Kidney (tissue), 14 donors: ENCODE data around the gene B3GALT5. TPM values are rescaled to one million over a fixed set of nuclear protein-coding genes. Genes with fewer than 3 reads are reported as not detected.

Experiments
- DNase-seq, 5 donors: peaks; one replicate each; pipeline ENCODE4 v3.0.0-alpha.2; 2013 to 2020
- FAIRE-seq: peaks from 2 replicates; lab custom pipeline; 2012; peaks lifted over from hg19 to GRCh38; lab: Jason Lieb, UNC
- H3K27ac ChIP-seq, 2 donors: one replicate each; pipeline ENCODE4 v1.7.0; 2013; ENCODE audit warnings: low read depth in 2 of 2, low read length in 2 of 2, inconsistent platforms in 1 of 2
- H3K27me3 ChIP-seq: one replicate; pipeline ENCODE4 v1.7.1; 2013; ENCODE audit warnings: low read length, inconsistent platforms; ENCODE audit not compliant: control insufficient read depth, insufficient read depth
- H3K36me3 ChIP-seq, 3 donors: one replicate each; pipeline versions ENCODE4 v1.7.0 to v1.7.1; 2013; ENCODE audit warnings: low read length in 3 of 3, control low read depth in 1 of 3, inconsistent platforms in 1 of 3; ENCODE audit not compliant: insufficient read depth in 3 of 3, control insufficient read depth in 2 of 3
- H3K4me1 ChIP-seq, 3 donors: one replicate each; pipeline versions ENCODE4 v1.7.0 to v1.7.1; 2013; ENCODE audit warnings: low read length in 3 of 3, inconsistent platforms in 1 of 3, low read depth in 1 of 3; ENCODE audit not compliant: control insufficient read depth in 2 of 3, insufficient read depth in 2 of 3
- H3K4me3 ChIP-seq, 3 donors: one replicate each; pipeline versions ENCODE4 v1.7.0 to v1.8.1; 2013; ENCODE audit warnings: low read length in 3 of 3, control low read depth in 1 of 3, inconsistent platforms in 1 of 3
- H3K9ac ChIP-seq, 3 donors: one replicate each; pipeline versions ENCODE4 v1.7.0 to v1.7.1; 2013; ENCODE audit warnings: low read length in 3 of 3, control low read depth in 1 of 3, inconsistent platforms in 1 of 3
- H3K9me3 ChIP-seq, 3 donors: one replicate each; pipeline versions ENCODE4 v1.7.0 to v1.7.1; 2013; ENCODE audit warnings: low read length in 3 of 3, control low read depth in 1 of 3, inconsistent platforms in 1 of 3; ENCODE audit not compliant: control insufficient read depth in 2 of 3, insufficient read depth in 1 of 3
- intact Hi-C: fragments of 100-400 bp; cut with DNase I; formaldehyde crosslinking; loops from one replicate; pipeline ENCODE4 v1.11.1; 2022
- polyA plus RNA-seq: library from polyadenylated mRNA; stranded (reverse); fragments of 350-450 nt; fragmentation: Illumina TruSeq; extraction: RNeasy Lipid Tissue Mini Kit (QIAGEN cat#74804); gene quantifications from one replicate; pipeline ENCODE4 v1.2.3, GENCODE V29; 2014; ENCODE audit warnings: low read depth, low replicate concordance; ENCODE audit not compliant: insufficient read depth
- total RNA-seq: library from RNA; stranded (reverse); fragmentation: NEBNext Ultra II Directional; extraction: Animal tissue kit (Norgen Biotek cat#: 25700); gene quantifications from one replicate; pipeline ENCODE4 v1.2.1, GENCODE V29; 2021
- TF ChIP-seq, protein P1 (sequence below): IDR thresholded peaks from 3 replicates; pipeline ENCODE4 v1.5.1; 2012; ENCODE audit warnings: mild to moderate bottlenecking, moderate library complexity, borderline replicate concordance; ENCODE audit not compliant: insufficient read depth; ENCODE audit errors: extremely low read depth
- donor health status: control.
- donor health status: control.
- donor health status: control.
- donor health status: control.
- donor health status: control.
- donor health status: DM: yes; HTN: yes; CAD: no.
- donor health status: Normal renal cell carcinoma (clear cell type).

B3GALT5 gene
- total and polyA plus RNA-seq, 2 donors from 2014 or later, result 0.24 to 5.6 TPM

DNA sequence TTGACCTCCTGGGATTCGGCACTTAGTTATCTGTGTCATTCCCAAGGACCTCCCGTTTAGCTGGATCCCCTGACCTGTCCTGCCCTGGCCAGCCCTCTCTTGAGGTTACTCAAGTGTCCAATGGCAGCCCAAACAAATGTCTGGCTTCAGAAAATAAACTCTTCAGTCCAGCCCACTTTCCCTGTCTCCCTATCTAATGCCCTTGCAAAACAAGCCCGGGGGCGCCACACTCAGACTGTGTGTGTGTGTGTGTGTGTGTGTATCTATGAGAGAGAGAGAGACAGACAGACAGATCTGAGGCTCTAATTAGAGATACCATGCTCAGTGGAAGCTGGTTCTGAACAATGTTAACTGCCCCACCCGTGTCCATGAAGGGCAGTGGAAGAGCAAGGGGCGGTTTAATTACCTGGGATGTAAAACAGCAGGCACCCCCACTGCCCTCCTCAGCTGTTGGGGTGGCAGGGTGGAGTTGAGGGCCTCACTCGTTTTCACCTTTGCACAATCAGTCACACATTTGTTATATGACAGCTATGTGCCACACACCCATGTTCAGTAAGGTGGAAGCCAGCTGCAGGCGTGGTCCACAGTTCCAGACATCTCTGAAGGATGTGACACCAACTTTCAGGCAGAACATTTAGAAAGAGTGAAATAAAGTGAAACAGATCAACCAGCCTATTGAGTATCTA, 57.4 kb downstream of the B3GALT5 start:
- H3K9me3 ChIP-seq, result no peaks in the 10 kb centered on the region
- intact Hi-C loops, result no loop called here
- H3K4me3 ChIP-seq, result no peak overlapping the region
- FAIRE-seq (no peak), DNase-seq (no peak)
- no peaks in the 10 kb centered on the region for H3K27me3 ChIP-seq
- no peaks in the 10 kb centered on the region for H3K4me1 ChIP-seq
- TF ChIP-seq, protein P1, sequence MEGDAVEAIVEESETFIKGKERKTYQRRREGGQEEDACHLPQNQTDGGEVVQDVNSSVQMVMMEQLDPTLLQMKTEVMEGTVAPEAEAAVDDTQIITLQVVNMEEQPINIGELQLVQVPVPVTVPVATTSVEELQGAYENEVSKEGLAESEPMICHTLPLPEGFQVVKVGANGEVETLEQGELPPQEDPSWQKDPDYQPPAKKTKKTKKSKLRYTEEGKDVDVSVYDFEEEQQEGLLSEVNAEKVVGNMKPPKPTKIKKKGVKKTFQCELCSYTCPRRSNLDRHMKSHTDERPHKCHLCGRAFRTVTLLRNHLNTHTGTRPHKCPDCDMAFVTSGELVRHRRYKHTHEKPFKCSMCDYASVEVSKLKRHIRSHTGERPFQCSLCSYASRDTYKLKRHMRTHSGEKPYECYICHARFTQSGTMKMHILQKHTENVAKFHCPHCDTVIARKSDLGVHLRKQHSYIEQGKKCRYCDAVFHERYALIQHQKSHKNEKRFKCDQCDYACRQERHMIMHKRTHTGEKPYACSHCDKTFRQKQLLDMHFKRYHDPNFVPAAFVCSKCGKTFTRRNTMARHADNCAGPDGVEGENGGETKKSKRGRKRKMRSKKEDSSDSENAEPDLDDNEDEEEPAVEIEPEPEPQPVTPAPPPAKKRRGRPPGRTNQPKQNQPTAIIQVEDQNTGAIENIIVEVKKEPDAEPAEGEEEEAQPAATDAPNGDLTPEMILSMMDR, result no peak
- H3K27ac ChIP-seq, result no peak overlapping the region
- no peaks in the 10 kb centered on the region for H3K36me3 ChIP-seq
- no peak overlapping the region for H3K9ac ChIP-seq

DNA sequence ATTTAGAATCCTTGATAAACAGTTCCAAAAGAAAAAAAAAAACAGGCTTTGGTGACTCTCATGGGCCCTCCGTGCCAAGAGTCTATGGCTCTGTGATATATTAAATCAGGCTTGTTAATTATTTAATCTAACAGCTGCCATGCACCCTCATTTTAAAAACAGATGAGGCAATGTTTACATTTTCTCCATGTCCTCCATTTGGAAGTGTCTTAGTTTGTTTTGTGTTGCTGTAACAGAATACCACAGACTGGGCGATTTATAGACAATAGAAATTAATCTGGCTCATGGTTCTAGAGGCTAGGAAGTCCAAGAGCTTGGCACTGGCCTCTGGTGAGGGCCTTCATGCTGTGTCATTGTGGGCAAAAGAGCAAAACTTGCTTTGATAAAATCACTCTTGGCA, 58.0 kb downstream of the B3GALT5 start:
- H3K4me1 ChIP-seq, result no peaks in the 10 kb centered on the region

DNA sequence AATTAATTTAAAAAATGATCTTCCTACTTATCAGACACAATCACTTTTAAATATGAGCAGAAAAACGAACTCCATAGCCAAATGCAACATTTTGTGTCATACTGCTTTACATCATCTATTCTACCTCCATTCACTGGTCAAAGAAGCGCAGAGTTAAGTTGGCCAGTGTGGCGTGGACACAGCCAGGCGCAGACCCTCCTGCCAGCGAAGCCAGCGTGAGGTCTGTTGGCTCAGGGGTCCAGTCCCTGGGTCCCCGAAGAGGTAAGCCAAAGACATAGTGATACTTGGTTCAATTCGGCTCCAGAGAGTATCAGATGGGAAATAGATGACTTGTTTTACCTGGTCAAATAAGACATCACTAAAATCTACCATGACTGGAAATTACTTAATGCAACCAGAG, 59.2 kb downstream of the B3GALT5 start:
- DNase-seq, result no peak
- intact Hi-C loops, result no loop called here
- Histone ChIP-seq H3K27me3 (no peaks in the 10 kb centered on the region), H3K27ac (no peak overlapping the region), H3K4me1 (no peaks in the 10 kb centered on the region), H3K4me3 (no peak overlapping the region), H3K9me3 (no peaks in the 10 kb centered on the region), H3K9ac (no peak overlapping the region), H3K36me3 (no peaks in the 10 kb centered on the region)
- TF ChIP-seq, protein P1, result no peak
- no peak for FAIRE-seq

More for the DNA sequence above, 58.0 kb downstream of the B3GALT5 start:
- H3K27me3 ChIP-seq, result no peaks in the 10 kb centered on the region
- H3K4me3 ChIP-seq, result no peak overlapping the region
- no peak for DNase-seq
- no peak overlapping the region for H3K9ac ChIP-seq
- TF ChIP-seq, protein P1, result no peak
- H3K9me3 ChIP-seq, result no peaks in the 10 kb centered on the region
- H3K36me3 ChIP-seq, result no peaks in the 10 kb centered on the region
- intact Hi-C loops, result no loop called here
- FAIRE-seq, result no peak
- H3K27ac ChIP-seq, result no peak overlapping the region
